ENCODE data around the gene MLYCD. TPM values are rescaled to one million over a fixed set of nuclear protein-coding genes. Genes with fewer than 3 reads are reported as not detected.

Gene MLYCD
- polyA plus RNA-seq, 1 donor from 2014 or later: 2.4 TPM

DNA sequence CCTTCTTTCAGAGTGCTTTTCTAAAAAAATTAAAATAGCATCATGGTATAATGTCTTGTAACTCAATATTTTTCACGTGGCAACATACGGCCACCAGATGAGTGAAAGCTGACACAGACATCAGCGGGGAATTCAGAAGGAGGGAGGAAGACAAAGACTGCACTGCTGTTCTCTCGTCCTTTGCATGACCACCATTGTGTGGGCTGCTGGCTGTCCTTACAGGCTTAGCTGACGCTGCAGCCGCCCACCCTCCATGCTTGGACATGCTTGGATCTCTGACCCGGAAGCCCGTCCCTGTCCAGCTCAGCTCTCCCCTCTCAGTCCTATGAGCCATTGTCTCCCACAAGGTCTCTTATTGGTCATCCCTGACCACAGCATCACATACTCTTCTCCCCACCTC, 11.4 kb upstream of the MLYCD start:
- Histone ChIP-seq H3K27me3 (ENCODE audit: insufficient read depth, low read depth, low read length) (no peaks in the 10 kb centered on the region), H3K9ac (ENCODE audit: low read length) (no peak overlapping the region), H3K9me3 (ENCODE audit: low read length) (peaks cover 4% of the 10 kb centered on the region), H3F3A (ENCODE audit: insufficient read depth, low read length, poor library complexity, severe bottlenecking) (no peaks in the 10 kb centered on the region), H3K4me3 (ENCODE audit: low read length) (no peak overlapping the region), H4K20me1 (ENCODE audit: insufficient read depth) (no peaks in the 10 kb centered on the region), H3K36me3 (ENCODE audit: insufficient read depth, low read length) (no peaks in the 10 kb centered on the region), H2AFZ (ENCODE audit: low read depth, low read length) (no peak overlapping the region), H3K4me2 (ENCODE audit: low read length) (no peak overlapping the region), H3K79me2 (replicated peaks; ENCODE audit: insufficient read depth, low read length) (no peaks in the 10 kb centered on the region), H3K27ac (ENCODE audit: low read length) (no peak overlapping the region), H3K9me2 (ENCODE audit: insufficient read depth, low read length) (no peaks in the 10 kb centered on the region)
- no peak for TF ChIP-seq EZH2 (IDR thresholded peaks at IDR 0.05; ENCODE audit: borderline replicate concordance, insufficient read depth, low read length, poor library complexity, severe bottlenecking)
- TF ChIP-seq MXI1 (conservative IDR thresholded peaks at IDR 0.05; ENCODE audit: poor library complexity, severe bottlenecking): no peak

DNA sequence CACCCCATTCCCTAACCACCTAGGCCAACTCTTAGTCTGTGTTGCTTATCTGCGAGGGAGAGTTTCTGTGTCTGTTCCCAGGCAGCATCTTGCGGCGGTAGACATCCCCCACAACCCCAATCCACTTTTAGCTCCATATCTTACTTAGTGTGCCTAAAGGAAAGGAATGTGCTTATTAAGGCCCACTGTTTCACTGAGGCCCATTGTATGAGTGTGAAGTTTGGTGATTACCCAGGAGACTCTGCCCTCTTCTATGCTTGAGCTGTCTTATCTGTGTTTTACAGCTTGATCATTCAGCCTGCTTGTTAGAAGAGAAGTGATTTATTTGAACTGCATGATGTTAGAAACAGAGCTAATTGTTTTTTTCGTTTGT, 10.3 kb upstream of the MLYCD start:
- no peaks in the 10 kb centered on the region for H3K27me3 ChIP-seq (ENCODE audit: insufficient read depth, low read depth, low read length)
- H4K20me1 ChIP-seq (ENCODE audit: insufficient read depth): no peaks in the 10 kb centered on the region
- H3K27ac ChIP-seq (ENCODE audit: low read length): no peak overlapping the region
- TF ChIP-seq, protein P1, sequence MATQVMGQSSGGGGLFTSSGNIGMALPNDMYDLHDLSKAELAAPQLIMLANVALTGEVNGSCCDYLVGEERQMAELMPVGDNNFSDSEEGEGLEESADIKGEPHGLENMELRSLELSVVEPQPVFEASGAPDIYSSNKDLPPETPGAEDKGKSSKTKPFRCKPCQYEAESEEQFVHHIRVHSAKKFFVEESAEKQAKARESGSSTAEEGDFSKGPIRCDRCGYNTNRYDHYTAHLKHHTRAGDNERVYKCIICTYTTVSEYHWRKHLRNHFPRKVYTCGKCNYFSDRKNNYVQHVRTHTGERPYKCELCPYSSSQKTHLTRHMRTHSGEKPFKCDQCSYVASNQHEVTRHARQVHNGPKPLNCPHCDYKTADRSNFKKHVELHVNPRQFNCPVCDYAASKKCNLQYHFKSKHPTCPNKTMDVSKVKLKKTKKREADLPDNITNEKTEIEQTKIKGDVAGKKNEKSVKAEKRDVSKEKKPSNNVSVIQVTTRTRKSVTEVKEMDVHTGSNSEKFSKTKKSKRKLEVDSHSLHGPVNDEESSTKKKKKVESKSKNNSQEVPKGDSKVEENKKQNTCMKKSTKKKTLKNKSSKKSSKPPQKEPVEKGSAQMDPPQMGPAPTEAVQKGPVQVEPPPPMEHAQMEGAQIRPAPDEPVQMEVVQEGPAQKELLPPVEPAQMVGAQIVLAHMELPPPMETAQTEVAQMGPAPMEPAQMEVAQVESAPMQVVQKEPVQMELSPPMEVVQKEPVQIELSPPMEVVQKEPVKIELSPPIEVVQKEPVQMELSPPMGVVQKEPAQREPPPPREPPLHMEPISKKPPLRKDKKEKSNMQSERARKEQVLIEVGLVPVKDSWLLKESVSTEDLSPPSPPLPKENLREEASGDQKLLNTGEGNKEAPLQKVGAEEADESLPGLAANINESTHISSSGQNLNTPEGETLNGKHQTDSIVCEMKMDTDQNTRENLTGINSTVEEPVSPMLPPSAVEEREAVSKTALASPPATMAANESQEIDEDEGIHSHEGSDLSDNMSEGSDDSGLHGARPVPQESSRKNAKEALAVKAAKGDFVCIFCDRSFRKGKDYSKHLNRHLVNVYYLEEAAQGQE (IDR thresholded peaks at IDR 0.05; ENCODE audit: borderline replicate concordance): no peak
- TF ChIP-seq MXI1 (conservative IDR thresholded peaks at IDR 0.05; ENCODE audit: poor library complexity, severe bottlenecking) (no peak), SMC3 (conservative IDR thresholded peaks at IDR 0.05; ENCODE audit: poor library complexity) (no peak), TAF1 (IDR thresholded peaks at IDR 0.05; ENCODE audit: low read depth) (no peak), RAD21 (conservative IDR thresholded peaks at IDR 0.05) (no peak), EZH2 (IDR thresholded peaks at IDR 0.05; ENCODE audit: borderline replicate concordance, insufficient read depth, low read length, poor library complexity, severe bottlenecking) (no peak), EP300 (conservative IDR thresholded peaks at IDR 0.05; ENCODE audit: poor library complexity, severe bottlenecking) (no peak)
- TF ChIP-seq, protein P2, sequence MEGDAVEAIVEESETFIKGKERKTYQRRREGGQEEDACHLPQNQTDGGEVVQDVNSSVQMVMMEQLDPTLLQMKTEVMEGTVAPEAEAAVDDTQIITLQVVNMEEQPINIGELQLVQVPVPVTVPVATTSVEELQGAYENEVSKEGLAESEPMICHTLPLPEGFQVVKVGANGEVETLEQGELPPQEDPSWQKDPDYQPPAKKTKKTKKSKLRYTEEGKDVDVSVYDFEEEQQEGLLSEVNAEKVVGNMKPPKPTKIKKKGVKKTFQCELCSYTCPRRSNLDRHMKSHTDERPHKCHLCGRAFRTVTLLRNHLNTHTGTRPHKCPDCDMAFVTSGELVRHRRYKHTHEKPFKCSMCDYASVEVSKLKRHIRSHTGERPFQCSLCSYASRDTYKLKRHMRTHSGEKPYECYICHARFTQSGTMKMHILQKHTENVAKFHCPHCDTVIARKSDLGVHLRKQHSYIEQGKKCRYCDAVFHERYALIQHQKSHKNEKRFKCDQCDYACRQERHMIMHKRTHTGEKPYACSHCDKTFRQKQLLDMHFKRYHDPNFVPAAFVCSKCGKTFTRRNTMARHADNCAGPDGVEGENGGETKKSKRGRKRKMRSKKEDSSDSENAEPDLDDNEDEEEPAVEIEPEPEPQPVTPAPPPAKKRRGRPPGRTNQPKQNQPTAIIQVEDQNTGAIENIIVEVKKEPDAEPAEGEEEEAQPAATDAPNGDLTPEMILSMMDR (IDR thresholded peaks at IDR 0.05; ENCODE audit: poor library complexity, severe bottlenecking): no peak
- no peak overlapping the region for H3K9ac ChIP-seq (ENCODE audit: low read length)
- H3K4me2 ChIP-seq (ENCODE audit: low read length): no peak overlapping the region
- no peak overlapping the region for H3K4me3 ChIP-seq (ENCODE audit: low read length)
- H3K9me3 ChIP-seq (ENCODE audit: low read length): peaks cover 6% of the 10 kb centered on the region
- no peaks in the 10 kb centered on the region for H3K36me3 ChIP-seq (ENCODE audit: insufficient read depth, low read length)
- H2AFZ ChIP-seq (ENCODE audit: low read depth, low read length): no peak overlapping the region
- no peaks in the 10 kb centered on the region for H3K79me2 ChIP-seq (replicated peaks; ENCODE audit: insufficient read depth, low read length)
- H3K9me2 ChIP-seq (ENCODE audit: insufficient read depth, low read length): no peaks in the 10 kb centered on the region
- H3F3A ChIP-seq (ENCODE audit: insufficient read depth, low read length, poor library complexity, severe bottlenecking): no peaks in the 10 kb centered on the region

DNA sequence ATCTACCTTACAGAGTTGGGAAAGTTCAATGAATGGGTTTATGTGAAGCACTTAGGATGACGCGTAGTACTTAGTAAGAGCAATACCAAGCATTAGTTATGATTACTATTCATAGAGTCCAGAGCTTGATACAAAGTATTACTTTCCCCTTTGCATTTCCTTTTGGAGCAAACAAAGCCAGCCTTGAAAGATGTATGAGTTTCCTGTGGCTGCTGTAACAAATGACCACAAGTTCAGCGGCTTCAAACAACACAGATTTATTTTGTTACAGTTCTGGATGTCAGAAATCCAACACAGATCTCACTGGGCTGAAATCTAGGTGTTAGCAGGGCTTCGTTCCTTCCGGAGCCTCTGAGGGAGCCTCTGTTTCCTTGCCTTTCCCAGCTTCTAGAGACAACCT, 8.6 kb upstream of the MLYCD start:
- no peak overlapping the region for H3K9ac ChIP-seq (ENCODE audit: low read length)
- no peak overlapping the region for H3K4me3 ChIP-seq (ENCODE audit: low read length)
- no peaks in the 10 kb centered on the region for H3F3A ChIP-seq (ENCODE audit: insufficient read depth, low read length, poor library complexity, severe bottlenecking)
- no peak overlapping the region for H3K27ac ChIP-seq (ENCODE audit: low read length)
- no peaks in the 10 kb centered on the region for H3K9me2 ChIP-seq (ENCODE audit: insufficient read depth, low read length)
- no peaks in the 10 kb centered on the region for H4K20me1 ChIP-seq (ENCODE audit: insufficient read depth)
- TF ChIP-seq EZH2 (IDR thresholded peaks at IDR 0.05; ENCODE audit: borderline replicate concordance, insufficient read depth, low read length, poor library complexity, severe bottlenecking): no peak
- TF ChIP-seq, protein P1 (IDR thresholded peaks at IDR 0.05; ENCODE audit: borderline replicate concordance): no peak
- no peak for TF ChIP-seq RAD21 (conservative IDR thresholded peaks at IDR 0.05)
- TF ChIP-seq EP300 (conservative IDR thresholded peaks at IDR 0.05; ENCODE audit: poor library complexity, severe bottlenecking): no peak
- no peak for TF ChIP-seq TAF1 (IDR thresholded peaks at IDR 0.05; ENCODE audit: low read depth)
- TF ChIP-seq POLR2AphosphoS5 (IDR thresholded peaks at IDR 0.05): no peak
- TF ChIP-seq MXI1 (conservative IDR thresholded peaks at IDR 0.05; ENCODE audit: poor library complexity, severe bottlenecking): no peak
- TF ChIP-seq, protein P2 (IDR thresholded peaks at IDR 0.05; ENCODE audit: poor library complexity, severe bottlenecking): no peak
- TF ChIP-seq SMC3 (conservative IDR thresholded peaks at IDR 0.05; ENCODE audit: poor library complexity): no peak
- H3K27me3 ChIP-seq (ENCODE audit: insufficient read depth, low read depth, low read length): no peaks in the 10 kb centered on the region
- H3K9me3 ChIP-seq (ENCODE audit: low read length): peaks cover 6% of the 10 kb centered on the region
- no peak overlapping the region for H2AFZ ChIP-seq (ENCODE audit: low read depth, low read length)
- H3K36me3 ChIP-seq (ENCODE audit: insufficient read depth, low read length): no peaks in the 10 kb centered on the region
- no peaks in the 10 kb centered on the region for H3K79me2 ChIP-seq (replicated peaks; ENCODE audit: insufficient read depth, low read length)
- no peak overlapping the region for H3K4me2 ChIP-seq (ENCODE audit: low read length)

All from neural cell (in vitro differentiated cells).